ENCODE data around the gene IDE.
A peak's percentile ranks its signal among the peaks of the same experiment; 100 is the strongest.

Gene IDE

DNA sequence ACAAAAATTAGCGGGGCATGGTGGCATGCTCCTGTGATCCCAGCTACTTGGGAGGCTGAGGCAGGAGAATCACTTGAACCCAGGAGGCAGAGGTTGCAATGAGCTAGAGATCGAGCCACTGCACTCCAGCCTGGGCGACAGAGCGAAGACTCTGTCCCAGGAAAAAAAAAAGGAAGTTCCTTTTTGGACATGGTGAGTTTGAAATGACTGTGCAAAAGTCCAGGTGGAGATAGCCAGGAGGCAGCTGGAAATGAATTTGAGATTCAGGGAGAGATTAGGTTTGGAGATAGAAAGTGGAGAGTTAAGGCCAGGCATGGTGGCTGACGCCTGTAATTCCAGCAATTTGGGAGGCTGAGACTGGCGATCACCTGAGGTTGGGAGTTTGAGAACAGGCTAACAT lies 143.8 kb downstream of the IDE start:
- Histone ChIP-seq H3K27ac (ENCODE audit: low read depth, low read length) (no peak overlapping the region), H3K9ac (ENCODE audit: low read length) (no peak overlapping the region), H3K4me3 (ENCODE audit: low read length) (no peak overlapping the region), H3K27me3 (ENCODE audit: control insufficient read depth, insufficient read depth, low read length) (no peaks in the 10 kb centered on the region), H3K36me3 (ENCODE audit: control insufficient read depth, insufficient read depth, low read length) (no peaks in the 10 kb centered on the region), H3K4me1 (ENCODE audit: control insufficient read depth, insufficient read depth, low read length) (no peaks in the 10 kb centered on the region)

DNA sequence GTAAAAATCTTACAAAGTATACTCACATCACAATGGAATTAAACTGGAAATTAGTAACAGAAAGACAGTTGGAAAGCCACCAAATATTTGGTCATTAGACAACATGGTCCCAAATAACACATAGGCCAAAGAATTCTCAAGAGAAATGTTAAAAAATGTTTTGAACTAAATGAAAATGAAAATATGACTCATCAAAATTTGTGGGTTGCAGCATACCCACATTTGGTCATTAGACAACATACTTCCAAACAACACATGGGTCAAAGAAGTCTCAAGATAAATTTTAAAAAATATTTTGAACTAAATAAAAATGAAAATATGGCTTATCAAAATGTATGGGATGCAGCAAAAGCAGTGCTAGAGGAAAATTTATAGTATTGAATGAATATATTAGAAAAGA lies 152.3 kb downstream of the IDE start:
- no peaks in the 10 kb centered on the region for H3K36me3 ChIP-seq (ENCODE audit: control insufficient read depth, insufficient read depth, low read length)
- no peak overlapping the region for H3K4me3 ChIP-seq (ENCODE audit: low read length)
- no peaks in the 10 kb centered on the region for H3K4me1 ChIP-seq (ENCODE audit: control insufficient read depth, insufficient read depth, low read length)
- no peak overlapping the region for H3K27ac ChIP-seq (ENCODE audit: low read depth, low read length)
- H3K27me3 ChIP-seq (ENCODE audit: control insufficient read depth, insufficient read depth, low read length): peaks cover 12% of the 10 kb centered on the region
- H3K9ac ChIP-seq (ENCODE audit: low read length): no peak overlapping the region

- H3K27ac ChIP-seq (ENCODE audit: low read depth, low read length): no peak overlapping the region
- H3K4me3 ChIP-seq (ENCODE audit: low read length): peak overlapping the region; percentile 47
- no peaks in the 10 kb centered on the region for H3K4me1 ChIP-seq (ENCODE audit: control insufficient read depth, insufficient read depth, low read length)
- H3K9ac ChIP-seq (ENCODE audit: low read length): no peak overlapping the region
- peaks cover 12% of the 10 kb centered on the region for H3K27me3 ChIP-seq (ENCODE audit: control insufficient read depth, insufficient read depth, low read length)
- no peaks in the 10 kb centered on the region for H3K36me3 ChIP-seq (ENCODE audit: control insufficient read depth, insufficient read depth, low read length)
Measured at GRCh38 chr10:92420546-92421275, 153.2 kb downstream of the IDE start.

DNA sequence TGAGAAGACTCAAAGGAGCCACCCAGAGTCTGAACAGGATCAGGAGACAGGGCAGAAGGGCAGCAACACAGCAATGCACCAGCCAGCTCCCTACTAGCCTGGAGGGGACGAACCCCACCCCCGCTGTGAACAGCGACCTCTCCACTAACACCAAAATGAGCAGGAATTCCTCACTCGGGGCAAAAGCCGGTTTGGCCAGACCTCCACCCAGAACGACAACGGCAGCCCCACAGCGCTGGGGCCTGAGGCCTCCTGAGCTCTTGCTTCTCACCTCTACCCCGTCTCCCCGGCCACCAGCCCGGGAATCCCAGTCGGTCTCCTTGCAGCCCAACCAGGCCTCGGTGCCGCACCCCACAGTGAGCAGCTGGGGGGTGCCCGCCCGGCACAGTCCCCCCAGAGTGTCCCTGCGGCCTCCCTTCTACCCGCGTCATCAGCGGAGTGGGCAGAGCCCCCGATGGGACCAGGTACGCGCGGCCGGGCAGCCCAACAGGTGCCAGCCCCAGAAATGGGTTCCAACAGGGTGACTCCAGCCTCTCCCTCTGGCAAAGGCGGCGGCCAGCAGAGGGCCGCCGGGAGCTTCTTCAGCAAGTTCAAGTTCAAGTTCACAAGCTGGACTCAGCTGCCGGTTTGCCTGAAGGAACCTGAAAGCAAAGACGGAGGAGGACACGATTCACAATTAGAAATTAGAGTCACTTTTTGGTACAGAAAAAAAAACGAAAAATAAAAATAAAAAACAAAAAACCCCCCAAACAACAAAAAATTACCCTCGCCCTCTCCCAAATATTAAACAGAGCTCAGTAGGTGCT lies 153.9 kb downstream of the IDE start:
- Histone ChIP-seq H3K27ac (ENCODE audit: low read depth, low read length) (no peak overlapping the region), H3K36me3 (ENCODE audit: control insufficient read depth, insufficient read depth, low read length) (no peaks in the 10 kb centered on the region), H3K4me1 (ENCODE audit: control insufficient read depth, insufficient read depth, low read length) (no peaks in the 10 kb centered on the region), H3K4me3 (ENCODE audit: low read length) (peak overlapping the region; percentile 47), H3K27me3 (ENCODE audit: control insufficient read depth, insufficient read depth, low read length) (peaks cover 12% of the 10 kb centered on the region), H3K9ac (ENCODE audit: low read length) (no peak overlapping the region)

DNA sequence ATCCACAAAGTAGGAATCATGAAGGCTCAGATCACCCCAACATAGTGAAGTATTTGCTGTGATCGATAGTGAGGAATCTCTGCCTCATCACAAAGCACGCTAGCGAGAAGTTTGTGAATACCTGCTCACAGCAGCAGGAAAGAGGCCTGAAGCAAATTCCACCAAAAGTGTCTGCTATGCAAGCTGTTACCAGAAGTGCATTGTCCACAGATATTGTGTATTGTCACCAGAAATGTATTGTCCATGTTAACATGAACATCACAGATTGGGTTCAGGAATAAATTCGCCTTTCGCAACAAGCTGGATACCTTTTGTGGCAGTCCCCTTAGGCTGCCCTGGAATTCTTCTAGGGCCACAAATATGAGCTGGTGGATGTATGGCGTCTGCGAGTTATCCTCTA lies 155.0 kb downstream of the IDE start:
- Histone ChIP-seq H3K4me1 (ENCODE audit: control insufficient read depth, insufficient read depth, low read length) (no peaks in the 10 kb centered on the region), H3K36me3 (ENCODE audit: control insufficient read depth, insufficient read depth, low read length) (no peaks in the 10 kb centered on the region), H3K27ac (ENCODE audit: low read depth, low read length) (no peak overlapping the region), H3K27me3 (ENCODE audit: control insufficient read depth, insufficient read depth, low read length) (peaks cover 12% of the 10 kb centered on the region), H3K9ac (ENCODE audit: low read length) (no peak overlapping the region), H3K4me3 (ENCODE audit: low read length) (no peak overlapping the region)

- Histone ChIP-seq H3K9ac (ENCODE audit: low read length) (no peak overlapping the region), H3K4me1 (ENCODE audit: control insufficient read depth, insufficient read depth, low read length) (no peaks in the 10 kb centered on the region), H3K27me3 (ENCODE audit: control insufficient read depth, insufficient read depth, low read length) (peaks cover 10% of the 10 kb centered on the region), H3K27ac (ENCODE audit: low read depth, low read length) (no peak overlapping the region), H3K36me3 (ENCODE audit: control insufficient read depth, insufficient read depth, low read length) (no peaks in the 10 kb centered on the region), H3K4me3 (ENCODE audit: low read length) (no peak overlapping the region)
Measured at GRCh38 chr10:92418221-92418620, 155.7 kb downstream of the IDE start.

DNA sequence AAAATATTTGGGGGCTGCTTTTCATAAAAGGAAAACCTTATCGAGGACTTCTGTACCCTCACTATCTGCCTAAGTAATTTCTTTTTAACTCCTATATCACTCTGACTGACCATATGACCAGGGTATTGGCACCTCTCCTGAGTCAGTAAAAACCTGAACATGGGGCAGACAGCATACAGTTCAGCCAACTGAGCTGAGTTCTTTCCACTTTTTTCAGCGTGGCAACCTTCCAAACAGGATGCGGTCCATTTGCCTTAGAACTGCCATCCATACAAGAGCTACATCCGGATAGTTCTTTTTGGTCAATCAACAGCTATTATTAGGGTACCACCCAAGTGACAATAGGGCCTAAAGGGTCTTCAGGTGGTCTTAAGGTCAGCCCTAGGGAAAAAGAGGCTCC lies 160.4 kb downstream of the IDE start:
- H3K9ac ChIP-seq (ENCODE audit: low read length): no peak overlapping the region
- no peak overlapping the region for H3K4me3 ChIP-seq (ENCODE audit: low read length)
- H3K27ac ChIP-seq (ENCODE audit: low read depth, low read length): no peak overlapping the region

GRCh38 chr10:92413011-92413410 lies 160.9 kb downstream of the IDE start:
- Histone ChIP-seq H3K36me3 (ENCODE audit: control insufficient read depth, insufficient read depth, low read length) (no peaks in the 10 kb centered on the region), H3K4me1 (ENCODE audit: control insufficient read depth, insufficient read depth, low read length) (no peaks in the 10 kb centered on the region), H3K27me3 (ENCODE audit: control insufficient read depth, insufficient read depth, low read length) (no peaks in the 10 kb centered on the region), H3K4me3 (ENCODE audit: low read length) (no peak overlapping the region), H3K27ac (ENCODE audit: low read depth, low read length) (no peak overlapping the region), H3K9ac (ENCODE audit: low read length) (no peak overlapping the region)

More for the DNA sequence above, 160.4 kb downstream of the IDE start:
- Histone ChIP-seq H3K27me3 (ENCODE audit: control insufficient read depth, insufficient read depth, low read length) (no peaks in the 10 kb centered on the region), H3K4me1 (ENCODE audit: control insufficient read depth, insufficient read depth, low read length) (no peaks in the 10 kb centered on the region), H3K36me3 (ENCODE audit: control insufficient read depth, insufficient read depth, low read length) (no peaks in the 10 kb centered on the region)

DNA sequence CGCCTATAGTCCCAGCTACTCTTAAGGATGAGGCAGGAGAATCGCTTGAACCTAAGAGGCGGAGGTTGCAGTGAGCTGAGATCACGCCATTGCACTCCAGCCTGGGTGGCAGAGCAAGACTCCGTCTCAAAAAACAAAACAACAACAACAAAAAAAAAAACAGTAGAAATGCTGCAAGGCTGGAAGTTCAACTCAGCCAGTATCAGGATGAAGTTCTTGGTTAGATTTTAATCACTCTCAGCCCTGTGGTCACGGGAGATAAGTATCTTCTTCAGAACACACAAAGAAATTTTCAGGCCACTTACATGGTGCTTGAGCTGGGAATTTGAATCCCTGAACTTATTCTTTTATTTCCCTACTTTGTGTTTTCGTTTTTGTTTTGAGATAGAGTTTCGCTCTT lies 162.5 kb downstream of the IDE start:
- no peak overlapping the region for H3K9ac ChIP-seq (ENCODE audit: low read length)
- H3K36me3 ChIP-seq (ENCODE audit: control insufficient read depth, insufficient read depth, low read length): no peaks in the 10 kb centered on the region
- no peaks in the 10 kb centered on the region for H3K27me3 ChIP-seq (ENCODE audit: control insufficient read depth, insufficient read depth, low read length)
- H3K4me3 ChIP-seq (ENCODE audit: low read length): no peak overlapping the region
- no peak overlapping the region for H3K27ac ChIP-seq (ENCODE audit: low read depth, low read length)
- H3K4me1 ChIP-seq (ENCODE audit: control insufficient read depth, insufficient read depth, low read length): no peaks in the 10 kb centered on the region

DNA sequence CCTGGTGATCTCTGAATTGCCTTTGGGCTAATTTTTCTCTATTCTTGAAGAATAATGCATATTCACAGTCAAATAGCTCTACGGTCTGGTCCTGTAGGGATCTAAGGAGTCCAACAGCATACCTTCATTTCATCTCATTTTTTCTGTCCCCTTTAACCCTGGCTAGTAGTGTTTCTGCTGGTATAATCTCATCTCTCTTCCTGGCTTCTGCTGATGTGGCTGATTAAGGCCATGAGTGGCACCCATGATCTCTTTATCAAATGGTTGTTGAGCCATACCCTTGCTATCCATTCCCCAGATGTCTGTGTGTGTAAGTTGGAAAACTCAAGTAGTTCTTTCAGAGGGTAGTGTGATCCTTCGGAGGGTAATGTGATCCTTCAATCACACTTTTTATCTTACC lies 163.4 kb downstream of the IDE start:
- Histone ChIP-seq H3K9ac (ENCODE audit: low read length) (no peak overlapping the region), H3K4me3 (ENCODE audit: low read length) (no peak overlapping the region), H3K4me1 (ENCODE audit: control insufficient read depth, insufficient read depth, low read length) (no peaks in the 10 kb centered on the region), H3K36me3 (ENCODE audit: control insufficient read depth, insufficient read depth, low read length) (no peaks in the 10 kb centered on the region), H3K27ac (ENCODE audit: low read depth, low read length) (no peak overlapping the region), H3K27me3 (ENCODE audit: control insufficient read depth, insufficient read depth, low read length) (no peaks in the 10 kb centered on the region)

GRCh38 chr10:92408017-92408361 lies 165.9 kb downstream of the IDE start:
- H3K27me3 ChIP-seq (ENCODE audit: control insufficient read depth, insufficient read depth, low read length): no peaks in the 10 kb centered on the region
- H3K9ac ChIP-seq (ENCODE audit: low read length): no peak overlapping the region
- H3K36me3 ChIP-seq (ENCODE audit: control insufficient read depth, insufficient read depth, low read length): no peaks in the 10 kb centered on the region
- H3K27ac ChIP-seq (ENCODE audit: low read depth, low read length): no peak overlapping the region
- no peak overlapping the region for H3K4me3 ChIP-seq (ENCODE audit: low read length)
- H3K4me1 ChIP-seq (ENCODE audit: control insufficient read depth, insufficient read depth, low read length): no peaks in the 10 kb centered on the region

GRCh38 chr10:92407305-92408016 lies 166.4 kb downstream of the IDE start:
- H3K27me3 ChIP-seq (ENCODE audit: control insufficient read depth, insufficient read depth, low read length): no peaks in the 10 kb centered on the region
- no peaks in the 10 kb centered on the region for H3K4me1 ChIP-seq (ENCODE audit: control insufficient read depth, insufficient read depth, low read length)
- no peak overlapping the region for H3K9ac ChIP-seq (ENCODE audit: low read length)
- H3K4me3 ChIP-seq (ENCODE audit: low read length): no peak overlapping the region
- no peaks in the 10 kb centered on the region for H3K36me3 ChIP-seq (ENCODE audit: control insufficient read depth, insufficient read depth, low read length)
- H3K27ac ChIP-seq (ENCODE audit: low read depth, low read length): no peak overlapping the region

Data from rectal smooth muscle tissue (tissue), 1 donor.